Activated CD4-positive, alpha-beta T cell treated with anti-CD3 and anti-CD28 coated beads for 48 hours (primary cell): ENCODE measurements around the gene MPZL1.
"Not testable (repeated sequence)": the region's sequence is repeated elsewhere in the genome, so short reads cannot be mapped to it uniquely, and the experiment has no call there.

ENCODE experiments used
- DNase-seq: peaks from one replicate; pipeline ENCODE4 v3.0.0-alpha.2; 2020

The MPZL1 gene

GRCh38 chr1:167819849-167820683 lies 98.3 kb downstream of the MPZL1 start:
- peak; percentile 33 for DNase-seq

GRCh38 chr1:167820684-167821355 lies 99.0 kb downstream of the MPZL1 start:
- no peak for DNase-seq

GRCh38 chr1:167821356-167821685 lies 99.5 kb downstream of the MPZL1 start:
- no peak for DNase-seq

GRCh38 chr1:167821969-167822685 lies 100.3 kb downstream of the MPZL1 start:
- no peak for DNase-seq

GRCh38 chr1:167824163-167824794 lies 102.5 kb downstream of the MPZL1 start:
- DNase-seq, result no peak

- no peak for DNase-seq
These were observed 103.8 kb downstream of the MPZL1 start for GRCh38 chr1:167825419-167826079.

GRCh38 chr1:167826127-167826526 lies 104.3 kb downstream of the MPZL1 start:
- DNase-seq, result no peak

- DNase-seq, result no peak
These were observed 108.1 kb downstream of the MPZL1 start for GRCh38 chr1:167829868-167830267.

GRCh38 chr1:167830668-167831067 lies 108.9 kb downstream of the MPZL1 start:
- not testable (repeated sequence) for DNase-seq

- no peak for DNase-seq
These were observed 110.9 kb downstream of the MPZL1 start for GRCh38 chr1:167832693-167833092.

GRCh38 chr1:167833904-167834303 lies 112.1 kb downstream of the MPZL1 start:
- no peak for DNase-seq

- DNase-seq, result no peak
These were observed 114.4 kb downstream of the MPZL1 start for GRCh38 chr1:167836197-167836596.

GRCh38 chr1:167837326-167837725 lies 115.5 kb downstream of the MPZL1 start:
- no peak for DNase-seq

- DNase-seq, result no peak
These were observed 117.2 kb downstream of the MPZL1 start for GRCh38 chr1:167839009-167839408.
